SK-N-SH treated with all-trans-retinoic acid at 6 μM for 48 hours (cell line): ENCODE results near the gene KLHL29.

ENCODE experiments used
- ATAC-seq: fragments of 200-7000 bp; cut with Tn5 transposase; 3 replicates; pipeline ENCODE4 v1.9.1; 2020; ENCODE audit warnings: mild to moderate bottlenecking, moderate library complexity
- ARNTL ChIP-seq: fragments of 450-650 bp; formaldehyde crosslinking; IDR thresholded peaks from 2 replicates; pipeline ENCODE4 v1.5.0; 2020; ENCODE audit warnings: low read depth, mild to moderate bottlenecking, moderate library complexity, borderline replicate concordance
- BACH2 ChIP-seq: fragments of 250-450 bp; sonication (Bioruptor Pico); IDR thresholded peaks from 2 replicates; pipeline ENCODE4 v1.9.0; 2021; ENCODE audit warnings: mild to moderate bottlenecking, borderline replicate concordance
- CREB5 ChIP-seq: fragments of 250-450 bp; sonication (Bioruptor Pico); IDR thresholded peaks from 2 replicates; pipeline ENCODE4 v1.5.1; 2020; ENCODE audit warnings: low read depth, mild to moderate bottlenecking, moderate library complexity
- CSDC2 ChIP-seq: fragments of 250-450 bp; sonication (Bioruptor Pico); IDR thresholded peaks from 2 replicates; pipeline ENCODE4 v1.5.0; 2020; ENCODE audit warnings: mild to moderate bottlenecking, moderate library complexity
- CSRNP3 ChIP-seq: fragments of 250-450 bp; sonication (Bioruptor Pico); IDR thresholded peaks from 2 replicates; pipeline ENCODE4 v1.5.1; 2021; ENCODE audit warnings: mild to moderate bottlenecking, moderate library complexity
- GLIS3 ChIP-seq: fragments of 250-450 bp; sonication (Bioruptor Pico); IDR thresholded peaks from 2 replicates; pipeline ENCODE4 v1.5.0; 2020; ENCODE audit warnings: mild to moderate bottlenecking, moderate library complexity
- ISL1 ChIP-seq: fragments of 250-450 bp; sonication (Bioruptor Pico); IDR thresholded peaks from 2 replicates; pipeline ENCODE4 v2.1.2; 2022; ENCODE audit warnings: mild to moderate bottlenecking, moderate library complexity
- OSR1 ChIP-seq: fragments of 250-450 bp; sonication (Bioruptor Pico); IDR thresholded peaks from 2 replicates; pipeline ENCODE4 v1.8.0; 2022; ENCODE audit warnings: moderate library complexity, mild to moderate bottlenecking, inconsistent platforms
- PATZ1 ChIP-seq: fragments of 250-450 bp; sonication (Bioruptor Pico); IDR thresholded peaks from 2 replicates; pipeline ENCODE4 v1.8.0; 2020; ENCODE audit warnings: mild to moderate bottlenecking, moderate library complexity, borderline replicate concordance
- POU6F1 ChIP-seq: fragments of 250-450 bp; sonication (Bioruptor Pico); IDR thresholded peaks from 2 replicates; pipeline ENCODE4 v1.8.0; 2021; ENCODE audit warnings: low read depth, mild to moderate bottlenecking, moderate library complexity, borderline replicate concordance
- RARB ChIP-seq: fragments of 250-450 bp; sonication (Bioruptor Pico); IDR thresholded peaks from 2 replicates; pipeline ENCODE4 v1.8.0; 2021; ENCODE audit warnings: mild to moderate bottlenecking, moderate library complexity
- SNAI2 ChIP-seq: fragments of 250-450 bp; sonication (Bioruptor Pico); IDR thresholded peaks from 2 replicates; pipeline ENCODE4 v1.5.0; 2020; ENCODE audit warnings: mild to moderate bottlenecking, moderate library complexity
- TOX ChIP-seq: fragments of 250-450 bp; sonication (Bioruptor Pico); IDR thresholded peaks from 2 replicates; pipeline ENCODE4 v1.8.0; 2021; ENCODE audit warnings: mild to moderate bottlenecking, moderate library complexity, borderline replicate concordance
- TSHZ2 ChIP-seq: fragments of 250-450 bp; sonication (Bioruptor Pico); IDR thresholded peaks from 2 replicates; pipeline ENCODE4 v1.5.0; 2020; ENCODE audit warnings: mild to moderate bottlenecking, moderate library complexity
- ZC3H10 ChIP-seq: fragments of 250-450 bp; sonication (Bioruptor Pico); IDR thresholded peaks from 2 replicates; pipeline ENCODE4 v1.5.1; 2021; ENCODE audit warnings: mild to moderate bottlenecking, moderate library complexity
- ZFP3 ChIP-seq: fragments of 250-450 bp; sonication (Bioruptor Pico); IDR thresholded peaks from 2 replicates; pipeline ENCODE4 v1.5.0; 2020; ENCODE audit warnings: mild to moderate bottlenecking, moderate library complexity
- ZFP30 ChIP-seq: fragments of 450-650 bp; formaldehyde crosslinking; IDR thresholded peaks from 2 replicates; pipeline ENCODE4 v1.5.0; 2022; ENCODE audit warnings: mild to moderate bottlenecking, moderate library complexity
- ZNF565 ChIP-seq: fragments of 450-650 bp; formaldehyde crosslinking; conservative IDR thresholded peaks from 2 replicates; pipeline ENCODE4 v1.5.0; 2020; ENCODE audit warnings: low read depth, mild to moderate bottlenecking, moderate library complexity
- ZNF70 ChIP-seq: fragments of 450-650 bp; formaldehyde crosslinking; IDR thresholded peaks from 2 replicates; pipeline ENCODE4 v1.5.0; 2020; ENCODE audit warnings: mild to moderate bottlenecking, moderate library complexity
- ZNF8 ChIP-seq: fragments of 450-650 bp; formaldehyde crosslinking; IDR thresholded peaks from 2 replicates; pipeline ENCODE4 v1.5.0; 2020; ENCODE audit warnings: mild to moderate bottlenecking, moderate library complexity

Gene KLHL29

GRCh38 chr2:23510471-23510870, 125.5 kb downstream of the KLHL29 start (continued):
- TF ChIP-seq CSRNP3, result no peak
- TF ChIP-seq ZFP30 (CRISPR knock-in tag), result no peak
- no peak for TF ChIP-seq SNAI2

GRCh38 chr2:23512778-23513177, 127.8 kb downstream of the KLHL29 start:
- TF ChIP-seq RARB (CRISPR knock-in tag), result no peak
- TF ChIP-seq CSDC2, result no peak
- no peak for TF ChIP-seq TSHZ2 (CRISPR knock-in tag)
- no peak for TF ChIP-seq ISL1 (CRISPR knock-in tag)
- TF ChIP-seq PATZ1 (CRISPR knock-in tag), result no peak
- no peak for TF ChIP-seq CSRNP3
- no peak for TF ChIP-seq TOX (CRISPR knock-in tag)
- TF ChIP-seq GLIS3 (CRISPR knock-in tag), result no peak
- no peak for TF ChIP-seq SNAI2
- TF ChIP-seq OSR1, result no peak
- TF ChIP-seq CREB5 (CRISPR knock-in tag), result no peak
- TF ChIP-seq ARNTL (CRISPR knock-in tag), result no peak
- TF ChIP-seq ZFP3, result no peak
- TF ChIP-seq ZNF565, result no peak
- no peak for TF ChIP-seq ZC3H10 (CRISPR knock-in tag)
- no peak for TF ChIP-seq ZNF70 (CRISPR knock-in tag)
- TF ChIP-seq BACH2, result no peak
- TF ChIP-seq, all 23 proteins: peak for 0
- no peak for ATAC-seq

- no peak for ATAC-seq
- no peak for TF ChIP-seq ARNTL (CRISPR knock-in tag)
- TF ChIP-seq ZNF565, result no peak
Measured at GRCh38 chr2:23513245-23513871, 128.4 kb downstream of the KLHL29 start.

GRCh38 chr2:23513872-23514793, 129.2 kb downstream of the KLHL29 start:
- no peak for ATAC-seq
- TF ChIP-seq OSR1 (no peak), ZNF70 (CRISPR knock-in tag) (no peak), CSDC2 (no peak), POU6F1 (CRISPR knock-in tag) (no peak), ZNF565 (no peak), TOX (CRISPR knock-in tag) (no peak), ZNF8 (CRISPR knock-in tag) (no peak), TSHZ2 (CRISPR knock-in tag) (no peak), ZFP30 (CRISPR knock-in tag) (no peak), ARNTL (CRISPR knock-in tag) (no peak), GLIS3 (CRISPR knock-in tag) (no peak), RARB (CRISPR knock-in tag) (no peak), ZFP3 (no peak)
